EH (cell line): ENCODE data around the gene FBXO15.

Experiments
- DNase-seq: peaks from one replicate; pipeline ENCODE4 v3.0.0-alpha.2; 2015; ENCODE audit warnings: low read depth

The FBXO15 gene

DNA sequence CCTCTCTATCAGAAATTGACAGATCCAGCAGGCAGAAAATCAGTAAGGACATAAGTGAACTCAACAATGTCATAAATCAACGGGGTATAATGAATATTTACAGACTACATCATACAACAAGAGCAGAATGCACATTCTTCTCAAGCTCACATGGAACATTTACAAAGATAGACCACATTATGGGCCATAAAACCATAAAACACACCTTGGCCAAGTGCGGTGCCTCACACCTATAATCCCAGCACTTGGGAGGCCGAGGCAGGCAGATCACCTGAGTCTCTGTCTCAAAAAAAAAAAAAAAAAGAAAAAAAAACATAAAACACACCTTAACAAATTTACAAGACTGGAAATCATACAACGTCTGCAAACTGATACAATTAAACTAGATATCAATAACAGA, 36.7 kb downstream of the FBXO15 start:
- DNase-seq: no peak

- DNase-seq: no peak
Measured at GRCh38 chr18:74110149-74110548, 37.5 kb downstream of the FBXO15 start.

- no peak for DNase-seq
Measured at GRCh38 chr18:74108460-74108859, 39.2 kb downstream of the FBXO15 start.

DNA sequence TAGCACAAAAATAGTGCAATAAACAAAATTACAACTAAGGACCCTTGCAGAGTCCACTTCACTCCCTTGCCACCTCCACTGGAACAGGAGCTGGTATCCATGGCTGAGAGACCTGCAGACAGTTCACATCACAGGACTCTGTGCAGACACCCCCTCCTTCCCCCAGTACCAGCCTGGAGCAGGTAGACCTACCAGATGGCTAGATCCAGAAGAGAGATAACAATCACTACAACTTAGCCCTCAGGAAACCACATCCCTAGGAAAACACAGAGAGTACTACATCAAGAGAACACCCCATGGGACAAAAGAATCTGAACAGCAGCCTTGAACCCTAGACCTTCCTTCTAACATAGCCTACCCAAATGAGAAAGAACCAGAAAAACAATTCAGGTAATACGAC, 49.8 kb downstream of the FBXO15 start:
- DNase-seq: no peak

DNA sequence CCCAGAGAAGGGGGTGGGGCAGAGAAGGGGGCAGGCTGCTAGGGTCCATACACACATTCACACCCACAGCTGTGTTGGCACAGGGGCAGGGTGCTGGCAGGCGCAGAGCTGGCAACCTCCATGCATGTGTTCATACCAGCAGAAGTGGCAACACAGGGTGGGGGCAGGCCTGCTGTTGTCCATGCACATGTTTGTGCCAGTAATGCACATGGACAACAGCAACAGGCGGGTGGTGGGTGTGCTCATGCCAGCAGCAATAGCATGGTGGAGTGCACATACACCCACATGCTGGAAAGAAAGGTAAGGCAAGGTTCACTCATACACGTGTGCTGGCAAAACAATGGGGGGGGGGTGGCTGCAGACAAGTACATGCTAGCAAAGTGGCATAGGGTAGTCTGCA, 54.7 kb downstream of the FBXO15 start:
- DNase-seq: no peak

DNA sequence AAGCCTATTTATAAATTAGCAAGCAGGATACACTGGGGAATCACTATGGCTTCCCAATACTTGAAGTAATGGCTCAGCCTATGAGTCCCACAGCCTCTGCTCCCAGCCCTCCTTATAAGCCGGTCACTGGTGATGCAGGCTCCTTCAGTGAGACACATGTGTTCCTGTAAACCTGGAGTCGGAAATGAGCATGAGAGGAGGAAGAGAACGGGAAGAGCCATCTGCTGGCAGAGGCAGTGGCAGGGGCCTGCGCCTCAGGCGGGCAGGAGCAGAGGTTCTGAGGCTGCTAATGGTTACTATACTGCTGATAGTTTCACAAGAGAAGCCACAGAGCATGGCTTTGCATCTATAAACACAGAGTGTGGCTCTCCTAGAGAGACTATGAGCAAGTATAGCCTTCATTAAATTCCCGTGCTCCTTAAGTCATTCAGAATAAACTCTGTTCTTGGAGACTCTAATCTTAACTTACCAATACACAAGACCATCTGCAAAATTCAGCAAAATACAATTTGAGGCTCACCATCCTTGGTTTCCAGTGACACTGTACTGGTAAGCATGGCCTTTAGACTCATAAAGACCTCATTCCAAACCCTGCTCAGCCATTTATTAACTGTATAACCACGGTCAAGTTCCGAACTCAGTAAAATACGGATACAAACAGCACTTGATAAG, 63.3 kb downstream of the FBXO15 start:
- DNase-seq: no peak

- DNase-seq: no peak
Measured at GRCh38 chr18:74083557-74083952, 64.1 kb downstream of the FBXO15 start.

DNA sequence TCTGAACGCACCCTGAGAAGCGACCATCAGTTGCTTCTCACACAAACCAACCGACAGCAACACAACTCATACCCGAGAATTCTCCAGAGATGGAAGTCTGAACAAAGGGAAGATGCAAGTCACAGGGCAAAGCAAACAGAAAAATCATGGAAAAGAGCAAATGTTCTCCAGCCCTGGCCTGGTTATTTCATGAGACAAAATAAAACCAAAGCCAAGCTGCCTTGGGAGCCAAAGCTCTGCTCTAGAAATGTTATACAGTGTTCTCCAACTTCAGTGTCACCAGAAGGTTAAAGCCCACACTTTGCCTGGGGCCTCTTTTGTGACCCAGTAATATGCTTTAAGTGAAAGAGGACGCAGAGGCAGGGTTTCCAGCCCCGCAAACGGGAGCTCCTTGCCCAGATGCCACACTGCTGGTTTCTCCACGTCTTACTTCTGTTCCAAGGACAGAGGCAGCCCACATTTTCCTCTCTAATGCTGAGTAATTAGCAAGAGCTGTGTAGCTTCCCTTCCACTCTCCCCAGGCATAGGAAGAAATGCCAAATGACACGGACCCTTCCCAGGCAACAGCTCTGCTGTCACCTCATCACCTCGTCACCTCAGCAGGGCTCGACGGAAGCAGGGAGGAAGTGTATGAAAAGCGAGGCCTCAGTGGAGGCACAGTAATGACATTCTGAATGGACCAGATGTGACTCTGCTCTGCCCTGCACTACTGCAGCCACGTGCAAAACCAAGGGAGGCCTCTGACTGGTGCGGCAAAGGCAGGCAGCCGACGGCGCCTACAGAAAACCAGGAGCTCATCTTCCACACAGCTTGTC, 64.7 kb downstream of the FBXO15 start:
- DNase-seq: peak; percentile 8

GRCh38 chr18:74081966-74082741, 65.5 kb downstream of the FBXO15 start:
- DNase-seq: peak; percentile 76

- no peak for DNase-seq
Measured at GRCh38 chr18:74078257-74078656, 69.4 kb downstream of the FBXO15 start.

GRCh38 chr18:74074668-74075564, 72.7 kb downstream of the FBXO15 start:
- DNase-seq: no peak

DNA sequence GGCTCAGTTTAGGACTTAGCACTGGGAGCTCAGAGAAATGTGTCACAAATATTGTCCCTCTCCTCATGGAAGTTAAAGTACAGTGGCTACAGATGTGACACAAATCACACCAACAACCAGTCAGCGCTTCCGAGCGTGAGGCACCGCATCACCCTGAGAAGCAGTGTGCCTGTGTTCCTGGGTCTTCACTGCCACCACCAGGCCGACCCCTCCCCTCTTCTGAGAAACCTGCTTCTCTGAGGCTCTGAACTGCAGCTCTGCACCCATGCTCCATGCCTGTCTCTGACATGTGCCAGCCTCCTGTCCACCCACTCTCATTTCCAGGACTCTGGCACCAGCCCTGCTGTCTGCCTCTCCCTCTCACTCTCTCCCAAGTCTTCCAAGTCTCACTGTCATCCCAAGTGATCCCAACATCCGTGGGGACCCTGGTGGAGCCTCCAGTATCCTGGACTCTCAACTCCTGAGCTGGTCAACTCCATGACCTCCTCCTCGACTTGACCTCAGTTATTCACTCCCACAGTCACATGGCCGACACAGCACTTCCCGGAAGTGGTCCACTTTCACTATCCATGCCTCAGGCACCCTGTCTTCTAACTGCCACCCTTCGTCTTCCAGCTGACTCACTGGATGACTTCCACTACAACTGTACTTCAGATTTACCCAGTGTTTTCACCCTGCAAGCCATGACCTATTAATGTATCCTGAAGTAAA, 73.5 kb downstream of the FBXO15 start:
- no peak for DNase-seq

DNA sequence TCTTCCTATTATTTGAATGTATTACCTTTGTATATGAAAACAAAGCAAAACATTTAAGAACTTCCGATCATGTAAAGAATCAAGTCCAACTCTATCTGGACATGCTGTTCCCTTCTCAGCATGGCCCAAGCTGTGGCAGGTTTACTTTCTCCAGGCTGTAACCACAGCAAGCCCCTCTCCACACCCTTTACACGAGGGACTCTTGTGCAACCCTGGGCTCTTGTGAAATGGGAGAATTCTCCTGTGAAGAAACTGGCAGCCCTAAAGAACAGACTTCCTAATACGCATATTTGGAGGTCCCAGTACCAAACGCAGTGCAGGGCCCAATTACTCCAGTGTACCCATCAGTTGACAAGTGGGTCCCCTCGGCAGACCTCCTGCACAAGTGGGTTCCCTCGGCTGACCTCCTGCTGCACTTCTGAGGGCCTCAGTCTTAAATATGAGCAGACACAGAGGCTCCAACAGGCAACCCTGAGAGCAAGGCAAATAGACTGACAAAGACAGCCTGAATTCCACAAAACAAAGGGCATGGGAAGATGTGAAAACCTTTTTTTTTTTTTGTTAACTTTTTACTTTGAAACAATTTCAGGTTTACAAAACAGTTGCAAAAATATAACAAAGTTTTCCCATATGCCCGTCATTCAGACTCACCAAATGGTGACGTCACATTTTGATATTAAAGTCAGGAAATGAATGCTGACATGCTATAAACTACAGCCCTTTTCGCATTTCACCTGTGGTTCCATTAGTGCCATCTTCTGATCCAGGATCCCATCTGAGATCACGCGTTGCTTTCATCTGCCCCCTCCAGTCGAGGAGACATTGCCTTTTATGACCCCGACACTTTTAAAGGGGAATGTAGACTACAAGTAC, 78.2 kb downstream of the FBXO15 start:
- no peak for DNase-seq

GRCh38 chr18:74068296-74068695, 79.3 kb downstream of the FBXO15 start:
- DNase-seq: no peak

- no peak for DNase-seq
Measured at GRCh38 chr18:74066018-74066417, 81.6 kb downstream of the FBXO15 start.

DNA sequence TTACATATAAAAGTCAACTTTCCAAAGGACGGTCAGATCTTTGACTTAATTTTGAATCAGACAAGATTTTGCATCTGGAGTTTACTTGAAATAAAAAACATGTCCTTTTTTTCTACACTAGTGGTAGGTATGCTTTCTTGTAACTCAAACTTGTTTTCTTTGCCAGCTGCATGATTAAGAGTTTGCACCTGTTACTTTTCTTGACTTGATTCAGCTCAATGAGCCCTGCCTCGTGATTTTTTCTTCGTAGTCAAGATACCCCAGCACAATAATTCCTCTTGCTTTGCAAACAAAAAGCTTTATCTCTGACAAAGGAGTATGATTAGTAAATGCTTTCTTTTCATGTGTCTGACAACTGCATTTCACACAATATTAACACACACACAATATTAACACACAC, 82.3 kb downstream of the FBXO15 start:
- DNase-seq: no peak

GRCh38 chr18:74064510-74064909, 83.1 kb downstream of the FBXO15 start:
- no peak for DNase-seq

DNA sequence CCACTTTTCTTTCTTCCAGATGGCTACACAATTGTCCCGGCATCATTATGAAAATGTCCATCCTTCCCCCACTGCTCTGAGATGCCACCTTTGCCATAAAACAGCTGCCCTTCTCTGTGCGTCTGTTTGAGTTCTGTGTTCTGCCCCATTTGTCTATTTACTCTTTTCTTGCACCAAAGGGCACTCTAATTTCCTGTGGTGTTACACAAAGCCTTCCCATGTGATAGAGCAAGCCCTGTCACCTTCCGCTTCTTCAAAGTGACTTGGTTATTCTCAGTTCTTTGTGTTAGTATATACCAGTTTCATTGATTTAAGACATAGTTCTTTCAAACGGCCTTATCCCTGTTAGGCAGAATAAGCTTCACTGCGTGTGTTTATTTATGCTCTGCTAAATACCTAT, 84.1 kb downstream of the FBXO15 start:
- no peak for DNase-seq

- DNase-seq: no peak
Measured at GRCh38 chr18:74063023-74063422, 84.6 kb downstream of the FBXO15 start.

- no peak for DNase-seq
Measured at GRCh38 chr18:74062037-74062436, 85.6 kb downstream of the FBXO15 start.
